GM18858 (cell line): ENCODE data around the gene CYP27C1.

Experiments used
- ATAC-seq: cut with Tn5 transposase; IDR thresholded peaks from one replicate; pipeline ENCODE4 v1.9.1; 2021; ENCODE audit not compliant: unreplicated experiment

CYP27C1 gene

DNA sequence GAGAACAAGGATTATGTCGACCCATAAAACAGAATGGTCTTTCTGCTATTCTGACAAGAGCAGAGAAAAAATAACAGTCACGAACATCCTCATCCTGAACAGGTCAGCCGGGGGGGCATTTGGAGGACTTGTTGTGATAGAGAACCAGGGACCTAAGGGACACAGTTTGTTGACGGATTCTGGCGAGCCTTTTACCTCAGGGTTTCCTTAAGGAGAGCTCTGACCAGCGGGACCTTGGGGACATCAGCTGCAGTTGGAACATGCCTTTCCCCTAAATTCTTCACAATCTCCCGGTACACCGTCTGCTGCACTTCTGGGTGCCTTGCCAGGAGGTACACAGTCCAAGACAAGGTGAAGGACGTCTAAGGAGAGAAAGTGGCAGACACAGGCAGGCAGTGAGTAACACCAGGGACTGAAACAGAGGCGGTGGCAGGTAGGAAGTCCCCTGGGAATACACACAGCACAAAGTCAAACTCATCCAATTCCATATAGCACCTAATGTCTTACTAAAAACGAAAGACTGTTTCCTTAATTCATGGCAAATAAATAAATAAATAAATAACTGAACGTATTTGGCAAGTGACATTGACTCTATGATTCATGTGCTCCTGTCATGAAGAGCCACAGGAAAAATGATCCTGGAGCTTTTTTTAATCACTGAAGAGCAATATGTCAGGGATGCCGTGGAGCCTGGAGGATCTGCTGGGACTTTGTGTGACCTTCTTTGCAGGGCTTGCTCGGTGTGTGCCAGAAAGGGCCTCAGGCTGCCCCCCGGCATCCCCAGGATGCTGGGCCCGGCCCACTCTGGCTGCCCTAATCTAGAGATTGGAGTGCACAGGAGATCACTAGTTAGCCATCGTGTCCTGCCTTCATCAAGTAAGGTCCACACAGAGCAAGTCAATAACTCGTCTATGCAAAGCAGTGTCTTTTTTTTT is 24.7 kb downstream of the CYP27C1 start:
- ATAC-seq, result no peak

- ATAC-seq, result no peak
Observed at GRCh38 chr2:127194447-127194846, 25.7 kb downstream of the CYP27C1 start.

DNA sequence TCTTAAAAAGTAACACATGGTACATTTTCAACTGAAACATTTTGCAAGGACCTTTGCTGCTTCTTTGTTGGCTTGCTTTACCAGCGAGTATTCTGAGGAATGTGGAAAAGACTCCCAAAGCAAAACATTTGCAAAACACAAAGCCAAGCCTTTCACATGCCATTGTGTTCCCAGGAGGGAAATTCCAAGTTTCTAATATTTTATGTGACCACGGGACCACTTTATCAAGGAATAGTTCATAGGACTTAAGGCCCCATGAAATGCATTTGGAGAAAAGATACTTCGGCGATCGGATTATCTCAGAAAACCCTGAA is 26.2 kb downstream of the CYP27C1 start:
- no peak for ATAC-seq

GRCh38 chr2:127193164-127193966 is 26.7 kb downstream of the CYP27C1 start:
- ATAC-seq, result no peak

GRCh38 chr2:127191331-127192219 is 28.5 kb downstream of the CYP27C1 start:
- no peak for ATAC-seq

GRCh38 chr2:127188797-127189196 is 31.3 kb downstream of the CYP27C1 start:
- ATAC-seq, result no peak

GRCh38 chr2:127187831-127188230 is 32.3 kb downstream of the CYP27C1 start:
- ATAC-seq, result no peak

DNA sequence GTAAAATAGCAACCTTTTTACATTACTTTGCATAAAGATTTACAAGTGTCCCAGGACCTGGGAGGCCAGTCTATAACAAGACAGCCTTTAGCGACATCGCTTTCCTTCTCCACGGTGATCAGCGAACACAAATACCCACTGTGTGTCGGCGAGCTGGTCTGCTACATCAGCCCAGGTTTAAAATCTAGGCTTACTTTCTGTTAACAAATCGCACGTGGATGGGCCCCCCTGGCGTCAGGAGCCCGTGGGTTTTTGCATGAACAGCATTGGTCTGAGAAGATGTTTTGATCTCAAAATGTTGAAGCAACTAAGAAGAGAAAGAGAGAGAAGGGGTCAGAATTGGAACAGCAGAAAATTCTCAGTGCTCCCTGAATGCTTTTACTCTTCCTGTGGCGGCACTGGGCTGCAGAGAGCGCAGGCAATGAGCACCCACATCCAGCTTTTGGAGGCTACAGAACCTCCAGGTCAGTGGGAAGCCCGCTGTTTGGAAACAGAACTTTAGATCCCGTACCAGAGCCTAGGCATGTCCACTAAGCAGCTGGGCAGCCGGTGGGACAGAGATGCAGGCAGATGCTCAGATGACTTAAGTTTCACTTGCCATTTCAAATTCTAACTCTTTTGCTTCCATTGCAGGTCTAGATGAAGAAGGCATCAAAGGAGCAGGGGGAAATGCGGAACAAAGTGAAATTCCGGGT is 32.9 kb downstream of the CYP27C1 start:
- ATAC-seq, result no peak

DNA sequence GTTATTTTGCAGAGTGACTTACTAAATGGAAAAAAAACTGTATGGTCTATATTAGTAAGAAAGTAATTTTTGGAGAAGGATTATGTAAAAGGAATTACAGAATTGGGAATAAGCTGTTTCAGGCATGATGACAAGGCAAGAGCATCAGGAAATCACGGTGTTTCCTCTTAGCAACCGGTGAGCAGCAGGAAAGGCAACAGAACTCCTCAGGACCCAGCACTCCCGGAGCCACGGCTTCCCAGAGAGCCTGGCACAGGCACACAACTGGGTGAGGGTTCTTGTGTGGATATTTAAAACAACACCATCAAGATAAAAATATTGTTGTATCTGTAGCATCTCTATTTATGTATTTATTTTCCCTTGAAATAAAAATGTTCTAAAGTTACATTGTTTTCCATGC is 34.4 kb downstream of the CYP27C1 start:
- no peak for ATAC-seq

DNA sequence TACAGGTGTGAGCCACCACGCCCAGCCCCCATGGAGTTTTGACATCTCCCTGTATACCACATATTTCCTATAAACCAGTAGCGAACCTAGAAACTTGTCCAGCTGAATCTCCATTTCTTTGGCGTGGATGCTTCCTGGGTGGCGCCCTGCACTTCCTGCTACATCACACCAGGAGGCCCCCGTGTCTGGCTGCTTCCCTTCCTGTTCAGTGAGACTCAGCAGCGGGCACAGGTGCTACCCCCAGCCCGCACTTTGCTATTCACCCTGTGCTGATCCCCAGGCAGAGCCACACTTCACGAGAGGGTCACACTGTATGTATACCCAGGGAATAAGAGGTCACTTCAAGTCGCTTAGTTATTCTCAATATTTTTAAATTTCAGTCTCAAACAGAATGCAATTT is 35.0 kb downstream of the CYP27C1 start:
- no peak for ATAC-seq

DNA sequence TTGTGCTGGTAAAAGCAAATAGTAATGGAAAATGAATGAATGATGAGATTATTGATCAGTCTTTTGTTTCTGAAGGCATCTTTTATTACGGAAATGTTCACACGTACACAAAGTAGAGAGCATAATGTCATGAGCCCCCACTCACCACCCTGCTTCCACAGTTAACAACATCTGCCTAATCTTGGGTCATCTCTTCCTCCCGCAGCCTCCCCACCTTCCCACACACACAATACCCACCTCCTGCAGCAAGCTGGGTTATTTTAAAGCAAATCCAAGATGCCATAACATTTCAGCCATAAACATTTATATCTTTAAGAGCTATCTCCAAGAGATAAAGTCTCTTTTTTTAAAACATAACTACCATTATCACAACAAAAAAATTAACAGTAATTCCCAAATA is 36.3 kb downstream of the CYP27C1 start:
- no peak for ATAC-seq

GRCh38 chr2:127182626-127183458 is 37.3 kb downstream of the CYP27C1 start:
- ATAC-seq, result no peak

- no peak for ATAC-seq
Observed at GRCh38 chr2:127181851-127182250, 38.2 kb downstream of the CYP27C1 start.

- ATAC-seq, result no peak
Observed at GRCh38 chr2:127179766-127180165, 40.3 kb downstream of the CYP27C1 start.

DNA sequence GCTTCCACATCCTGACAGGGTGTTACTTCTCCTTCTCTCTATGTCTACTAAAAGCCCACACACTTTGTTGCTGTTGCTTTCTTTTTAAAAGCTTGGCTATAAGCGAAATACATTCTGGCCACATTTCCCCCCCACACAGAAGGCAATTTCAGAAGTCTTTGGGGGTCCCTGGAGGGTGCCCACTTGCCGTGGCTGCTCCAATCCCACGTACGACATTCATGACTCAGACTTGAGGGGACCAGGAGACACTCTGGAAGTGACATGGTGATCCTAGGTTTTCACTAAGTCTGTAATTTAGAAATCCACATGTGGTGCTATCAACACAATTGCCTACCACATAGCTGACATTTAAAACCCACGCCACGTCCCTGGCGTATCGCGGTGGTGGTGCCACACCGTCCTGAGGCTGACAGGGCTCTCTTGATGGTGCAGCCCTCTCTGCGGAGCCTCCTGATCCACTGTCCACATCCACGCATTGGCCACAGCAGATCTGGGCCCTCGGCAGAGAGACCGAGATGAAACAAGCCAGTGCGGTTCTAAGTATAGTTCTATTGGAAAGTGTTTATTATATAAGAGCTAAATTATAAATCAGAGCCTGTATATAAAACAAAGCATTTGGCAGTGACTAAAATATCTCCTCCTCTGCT is 42.4 kb downstream of the CYP27C1 start:
- no peak for ATAC-seq

- ATAC-seq, result no peak
Observed at GRCh38 chr2:127176371-127177311, 43.5 kb downstream of the CYP27C1 start.

- ATAC-seq, result no peak
Observed at GRCh38 chr2:127175751-127176354, 44.2 kb downstream of the CYP27C1 start.
